ENCODE measurements around the gene NCMAP.

The NCMAP gene

GRCh38 chr1:24636661-24637357 is 80.9 kb downstream of the NCMAP start:
- no peak for DNase-seq

GRCh38 chr1:24639094-24639493 is 83.2 kb downstream of the NCMAP start:
- no peak for DNase-seq

- DNase-seq: no peak
Measured at GRCh38 chr1:24639881-24640280, 84.0 kb downstream of the NCMAP start.

- DNase-seq: no peak
Measured at GRCh38 chr1:24640288-24640687, 84.4 kb downstream of the NCMAP start.

- peak; percentile 60 to 62 for DNase-seq
Measured at GRCh38 chr1:24641646-24642151, 85.8 kb downstream of the NCMAP start.

GRCh38 chr1:24642481-24643362 is 86.8 kb downstream of the NCMAP start, which contains the start of gene SRRM1:
Gene SRRM1, plus strand, starts transcription at chr1:24643302. Its CDS starts 25 bp downstream, at chr1:24643327.
- peak; percentile 100 for DNase-seq

- DNase-seq: no peak
Measured at GRCh38 chr1:24643363-24644099, 87.6 kb downstream of the NCMAP start.

GRCh38 chr1:24644100-24644384 is 88.2 kb downstream of the NCMAP start:
- DNase-seq: no peak

GRCh38 chr1:24648919-24649318 is 93.0 kb downstream of the NCMAP start:
- no peak for DNase-seq

GRCh38 chr1:24652382-24652781 is 96.5 kb downstream of the NCMAP start:
- DNase-seq: no peak

- no peak for DNase-seq
Measured at GRCh38 chr1:24654010-24654409, 98.1 kb downstream of the NCMAP start.

GRCh38 chr1:24656046-24656445 is 100.2 kb downstream of the NCMAP start:
- no peak for DNase-seq

- no peak for DNase-seq
Measured at GRCh38 chr1:24657781-24658180, 101.9 kb downstream of the NCMAP start.

Data from CD4-positive, alpha-beta T cell treated with Interferon alpha-2 for 1 hour (primary cell).